HEK293 (cell line): ENCODE results near the gene FOSL1.

Experiments
- CTCF ChIA-PET: fragments of 350-600 bp; formaldehyde crosslinking; extraction: SDS; loops from one replicate; lab custom pipeline; 2021; ENCODE audit warnings: antibody characterized with exemption; lab: Yijun Ruan, JAX
- POLR2A ChIA-PET: fragments of 300-600 bp; formaldehyde crosslinking; extraction: SDS; loops from one replicate; lab custom pipeline; 2020; ENCODE audit warnings: antibody characterized with exemption, inconsistent platforms; lab: Yijun Ruan, JAX
- H3K27ac ChIP-seq: fragments of 200-500 bp; sonication (Bioruptor generic); 2 replicates; pipeline ENCODE4 v1.5.1; 2014; ENCODE audit warnings: low read depth, low read length, control low read depth, inconsistent platforms; ENCODE audit errors: extremely low read depth
- H3K36me3 ChIP-seq, 2 experiments: fragments of 200-500 bp in 1 of 2; sonication (Bioruptor generic) in 1 of 2; 1 replicate in 1 of 2; 2 replicates in 1 of 2; pipeline ENCODE4 v1.5.1; 2014 to 2017; ENCODE audit warnings: inconsistent platforms in 2 of 2, low read length in 2 of 2; ENCODE audit not compliant: control insufficient read depth in 2 of 2, insufficient read depth in 1 of 2
- H3K4me1 ChIP-seq: fragments of 200-500 bp; sonication (Bioruptor generic); 2 replicates; pipeline ENCODE4 v1.5.1; 2014; ENCODE audit warnings: mild to moderate bottlenecking, low read length, inconsistent platforms; ENCODE audit not compliant: control insufficient read depth, insufficient read depth
- H3K4me3 ChIP-seq: 2 replicates; pipeline ENCODE4 v1.5.1; 2011; ENCODE audit warnings: low read depth, mild to moderate bottlenecking, control low read depth, low read length, moderate library complexity
- H3K9me3 ChIP-seq: fragments of 200-500 bp; sonication (Bioruptor generic); 2 replicates; pipeline ENCODE4 v1.5.1; 2014; ENCODE audit warnings: low read depth, low read length, inconsistent platforms; ENCODE audit not compliant: control insufficient read depth, insufficient read depth
- ELK4 ChIP-seq: IDR thresholded peaks from 2 replicates; pipeline ENCODE4 v1.6.1; 2011; ENCODE audit warnings: mild to moderate bottlenecking, low read depth, low read length, borderline replicate concordance
- KLF17 ChIP-seq: fragments of 450-650 bp; formaldehyde crosslinking; IDR thresholded peaks from 2 replicates; pipeline ENCODE4 v1.5.1; 2016; ENCODE audit warnings: missing biosample characterization, missing genetic modification characterization
- PRDM10 ChIP-seq: fragments of 450-650 bp; formaldehyde crosslinking; IDR thresholded peaks from 2 replicates; pipeline ENCODE4 v1.5.1; 2016; ENCODE audit warnings: missing biosample characterization, missing genetic modification characterization
- ZBTB10 ChIP-seq: fragments of 450-650 bp; formaldehyde crosslinking; IDR thresholded peaks from 2 replicates; pipeline ENCODE4 v1.5.1; 2016; ENCODE audit warnings: missing biosample characterization, missing genetic modification characterization
- ZBTB26 ChIP-seq: fragments of 450-650 bp; formaldehyde crosslinking; optimal IDR thresholded peaks from 2 replicates; pipeline ENCODE3; 2016; ENCODE audit warnings: missing biosample characterization, mild to moderate bottlenecking, missing genetic modification characterization
- ZEB2 ChIP-seq: fragments of 450-650 bp; formaldehyde crosslinking; IDR thresholded peaks from 2 replicates; pipeline ENCODE4 v1.5.1; 2016; ENCODE audit warnings: missing biosample characterization, missing genetic modification characterization
- ZNF133 ChIP-seq: fragments of 450-650 bp; formaldehyde crosslinking; IDR thresholded peaks from 2 replicates; pipeline ENCODE4 v1.5.1; 2016; ENCODE audit warnings: missing biosample characterization, missing genetic modification characterization
- ZNF184 ChIP-seq: fragments of 450-650 bp; IDR thresholded peaks from 2 replicates; pipeline ENCODE4 v1.5.1; 2018; ENCODE audit warnings: missing biosample characterization, mild to moderate bottlenecking, missing genetic modification characterization
- ZNF2 ChIP-seq: fragments of 450-650 bp; formaldehyde crosslinking; IDR thresholded peaks from 2 replicates; pipeline ENCODE4 v1.5.1; 2016; ENCODE audit warnings: missing biosample characterization, missing genetic modification characterization
- ZNF221 ChIP-seq: fragments of 450-650 bp; formaldehyde crosslinking; IDR thresholded peaks from 2 replicates; pipeline ENCODE4 v1.5.1; 2017; ENCODE audit warnings: missing biosample characterization, missing genetic modification characterization, borderline replicate concordance
- ZNF404 ChIP-seq: fragments of 450-650 bp; formaldehyde crosslinking; IDR thresholded peaks from 2 replicates; pipeline ENCODE4 v1.5.1; 2017; ENCODE audit warnings: missing biosample characterization, missing genetic modification characterization
- ZNF449 ChIP-seq: fragments of 450-650 bp; formaldehyde crosslinking; IDR thresholded peaks from 2 replicates; pipeline ENCODE4 v1.5.1; 2017; ENCODE audit warnings: missing biosample characterization, mild to moderate bottlenecking, missing genetic modification characterization, moderate library complexity
- ZNF529 ChIP-seq: fragments of 450-650 bp; formaldehyde crosslinking; IDR thresholded peaks from 2 replicates; pipeline ENCODE4 v1.5.1; 2017; ENCODE audit warnings: missing genetic modification characterization, missing biosample characterization; ENCODE audit not compliant: insufficient replicate concordance
- ZNF549 ChIP-seq: fragments of 450-650 bp; IDR thresholded peaks from 2 replicates; pipeline ENCODE4 v1.5.1; 2018; ENCODE audit warnings: missing biosample characterization, missing genetic modification characterization, mild to moderate bottlenecking, inconsistent platforms, moderate library complexity
- ZNF626 ChIP-seq: fragments of 450-650 bp; sonication (Bioruptor Pico); formaldehyde crosslinking; IDR thresholded peaks from 2 replicates; pipeline ENCODE4 v1.5.1; 2018; ENCODE audit warnings: missing biosample characterization, missing genetic modification characterization, inconsistent platforms
- ZNF692 ChIP-seq: fragments of 450-650 bp; formaldehyde crosslinking; IDR thresholded peaks from 2 replicates; pipeline ENCODE4 v1.5.1; 2016; ENCODE audit warnings: missing biosample characterization, missing genetic modification characterization
- ZNF747 ChIP-seq: fragments of 450-650 bp; formaldehyde crosslinking; IDR thresholded peaks from 2 replicates; pipeline ENCODE4 v1.5.1; 2016; ENCODE audit warnings: missing biosample characterization, missing genetic modification characterization

Gene FOSL1

GRCh38 chr11:65857500-65857852 lies 42.7 kb downstream of the FOSL1 start (continued):
- peak; percentile 95 for TF ChIP-seq ZBTB26 (tag by site-specific recombination)
- TF ChIP-seq, all 188 proteins: peak for 6

GRCh38 chr11:65856689-65857499 lies 43.3 kb downstream of the FOSL1 start:
- H3K4me3 ChIP-seq: peak overlapping the region; percentile 95
- H3K4me1 ChIP-seq: peaks cover 4% of the 10 kb centered on the region; the same call in 1 of the 2 replicates
- ChIA-PET CTCF (no interaction called here), POLR2A (interaction anchor here (0.6 to 6.5 kb wide), 9 partner anchors 10 to 281 kb away, joined by 3 to 121 read pairs (median 5); partner anchors contain the start of genes BANF1, CCDC85B, EHBP1L1 and EIF1AD)
- H3K27ac ChIP-seq: peak overlapping the region; percentile 79
- H3K36me3 ChIP-seq: peaks cover 0 to 54% of the 10 kb centered on the region in 2 experiments; a peak in 1 of 3 replicates
- H3K9me3 ChIP-seq: no peaks in the 10 kb centered on the region
- TF ChIP-seq PRDM10: peak; percentile 14; the same call in 1 of the 2 replicates
- 0 out of 2 replicates have a peak, but pooled peaks have one; percentile 8 for TF ChIP-seq ZBTB10 (tag by site-specific recombination)
- TF ChIP-seq ZEB2: peak; percentile 50; the same call in 1 of the 2 replicates
- TF ChIP-seq ZNF221 (tag by site-specific recombination): no peak
- no peak for TF ChIP-seq ZNF529 (tag by site-specific recombination)
- TF ChIP-seq ZNF133: no peak
- no peak for TF ChIP-seq ZNF549 (tag by site-specific recombination)
- TF ChIP-seq ZNF692 (tag by site-specific recombination): 0 out of 2 replicates have a peak, but pooled peaks have one; percentile 34
- TF ChIP-seq KLF17: peak; percentile 32; the same call in 1 of the 2 replicates
- TF ChIP-seq ZNF184 (tag by site-specific recombination): no peak
- no peak for TF ChIP-seq ZNF404 (tag by site-specific recombination)
- no peak for TF ChIP-seq ZNF449
- peak; percentile 69; the same call in 1 of the 2 replicates for TF ChIP-seq ZNF2 (tag by site-specific recombination)
- TF ChIP-seq ZNF626 (tag by site-specific recombination): no peak
- no peak for TF ChIP-seq ZNF747
- peak; percentile 80; the same call in 1 of the 2 replicates for TF ChIP-seq ELK4
